Esophagus squamous epithelium (tissue), 4 donors: Measurements from ENCODE around the gene ITM2B.

Experiments
- POLR2A ChIP-seq, 4 donors: fragments of 450-650 bp; IDR thresholded peaks; one replicate each; pipeline ENCODE4 v1.6.1; 2017; ENCODE audit warnings: antibody characterized with exemption in 4 of 4, mild to moderate bottlenecking in 4 of 4, moderate library complexity in 3 of 4
- TF ChIP-seq, protein P1 (sequence below), 6 experiments: fragments of 450-650 bp in 4 of 6; fragments of 200-600 bp in 2 of 6; sonication (generic) in 2 of 6; IDR thresholded peaks; one replicate each; pipeline ENCODE4 v1.5.1; 2016 to 2019; ENCODE audit warnings: antibody characterized with exemption in 6 of 6, mild to moderate bottlenecking in 4 of 6, moderate library complexity in 4 of 6

DNA sequence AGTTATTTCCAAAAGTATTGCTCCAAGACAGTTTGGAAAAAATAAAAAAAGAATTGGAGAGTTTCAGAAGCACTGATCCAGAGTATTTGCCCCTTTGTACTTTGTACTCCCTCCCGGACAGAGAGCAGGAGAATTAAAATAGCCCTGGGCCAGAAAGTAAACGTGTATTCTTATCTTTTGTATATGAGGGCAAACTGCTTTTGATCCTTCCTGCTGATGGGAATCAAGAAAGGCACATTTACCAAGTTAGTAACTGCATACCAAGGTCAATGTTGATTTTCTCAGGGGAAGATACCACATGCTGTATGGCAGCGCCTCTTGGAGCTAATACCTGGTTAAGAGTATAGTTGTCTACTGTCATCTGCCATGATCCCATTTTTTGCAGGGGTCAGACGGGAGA, 59.6 kb downstream of the ITM2B start:
- no peak for TF ChIP-seq POLR2A (IDR thresholded peaks at IDR 0.05)
- TF ChIP-seq, protein P1, sequence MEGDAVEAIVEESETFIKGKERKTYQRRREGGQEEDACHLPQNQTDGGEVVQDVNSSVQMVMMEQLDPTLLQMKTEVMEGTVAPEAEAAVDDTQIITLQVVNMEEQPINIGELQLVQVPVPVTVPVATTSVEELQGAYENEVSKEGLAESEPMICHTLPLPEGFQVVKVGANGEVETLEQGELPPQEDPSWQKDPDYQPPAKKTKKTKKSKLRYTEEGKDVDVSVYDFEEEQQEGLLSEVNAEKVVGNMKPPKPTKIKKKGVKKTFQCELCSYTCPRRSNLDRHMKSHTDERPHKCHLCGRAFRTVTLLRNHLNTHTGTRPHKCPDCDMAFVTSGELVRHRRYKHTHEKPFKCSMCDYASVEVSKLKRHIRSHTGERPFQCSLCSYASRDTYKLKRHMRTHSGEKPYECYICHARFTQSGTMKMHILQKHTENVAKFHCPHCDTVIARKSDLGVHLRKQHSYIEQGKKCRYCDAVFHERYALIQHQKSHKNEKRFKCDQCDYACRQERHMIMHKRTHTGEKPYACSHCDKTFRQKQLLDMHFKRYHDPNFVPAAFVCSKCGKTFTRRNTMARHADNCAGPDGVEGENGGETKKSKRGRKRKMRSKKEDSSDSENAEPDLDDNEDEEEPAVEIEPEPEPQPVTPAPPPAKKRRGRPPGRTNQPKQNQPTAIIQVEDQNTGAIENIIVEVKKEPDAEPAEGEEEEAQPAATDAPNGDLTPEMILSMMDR (IDR thresholded peaks at IDR 0.05) = no peak
